Suppressor macrophage treated with lipopolysaccharide for 1 hour (primary cell): ENCODE data around the gene PNPLA2.
A peak's percentile ranks its signal among the peaks of the same experiment; 100 is the strongest.

Experiments
- DNase-seq, 3 donors: peaks; one replicate each; pipeline ENCODE4 v3.0.0-alpha.2; 2020 to 2022

Gene PNPLA2

GRCh38 chr11:846496-847098, 27.9 kb downstream of the PNPLA2 start:
- DNase-seq = peak in 1 of 3 donors; percentile 24

- DNase-seq = no peak
Observed at GRCh38 chr11:847876-848275, 29.2 kb downstream of the PNPLA2 start.

- peak; percentile 57 to 77 (median 64) for DNase-seq
Observed at GRCh38 chr11:848380-848931, 29.7 kb downstream of the PNPLA2 start.

- DNase-seq = peak; percentile 19 to 45 (median 23)
Observed at GRCh38 chr11:849104-849824, 30.6 kb downstream of the PNPLA2 start.

GRCh38 chr11:849951-850774, 31.4 kb downstream of the PNPLA2 start:
- DNase-seq = no peak

- no peak for DNase-seq
Observed at GRCh38 chr11:850775-851763, 32.4 kb downstream of the PNPLA2 start.

GRCh38 chr11:852762-853161, 34.0 kb downstream of the PNPLA2 start:
- no peak for DNase-seq

- no peak for DNase-seq
Observed at GRCh38 chr11:853682-854448, 35.2 kb downstream of the PNPLA2 start.

GRCh38 chr11:854601-855329, 36.1 kb downstream of the PNPLA2 start:
- no peak for DNase-seq

GRCh38 chr11:855330-855674, 36.6 kb downstream of the PNPLA2 start:
- no peak for DNase-seq

- DNase-seq = no peak
Observed at GRCh38 chr11:855796-856195, 37.1 kb downstream of the PNPLA2 start.

GRCh38 chr11:856397-856796, 37.7 kb downstream of the PNPLA2 start:
- DNase-seq = no peak

GRCh38 chr11:858053-858761, 39.5 kb downstream of the PNPLA2 start:
- DNase-seq = no peak

GRCh38 chr11:858762-859339, 40.1 kb downstream of the PNPLA2 start:
- no peak for DNase-seq

GRCh38 chr11:859394-860131, 40.8 kb downstream of the PNPLA2 start:
- DNase-seq = no peak

- DNase-seq = no peak
Observed at GRCh38 chr11:860234-861104, 41.8 kb downstream of the PNPLA2 start.

- DNase-seq = no peak
Observed at GRCh38 chr11:861105-861479, 42.4 kb downstream of the PNPLA2 start.

GRCh38 chr11:862081-862661, 43.5 kb downstream of the PNPLA2 start:
- no peak for DNase-seq
